Ectodermal cell (in vitro differentiated cells): ENCODE results near the gene NECAB2.

ENCODE experiments used
- H3K27ac ChIP-seq: 2 replicates; pipeline ENCODE4 v1.7.0; 2013; ENCODE audit warnings: mild to moderate bottlenecking, low read depth, low read length; ENCODE audit not compliant: insufficient read depth, poor library complexity, severe bottlenecking
- H3K27me3 ChIP-seq: 2 replicates; pipeline ENCODE4 v1.7.0; 2013; ENCODE audit warnings: mild to moderate bottlenecking, low read length; ENCODE audit not compliant: insufficient read depth, control insufficient read depth, poor library complexity, severe bottlenecking
- H3K36me3 ChIP-seq: one replicate; pipeline ENCODE4 v1.7.0; 2013; ENCODE audit warnings: low read length; ENCODE audit not compliant: control insufficient read depth, insufficient read depth
- H3K4me1 ChIP-seq: one replicate; pipeline ENCODE4 v1.7.0; 2013; ENCODE audit warnings: low read length; ENCODE audit not compliant: control insufficient read depth, insufficient read depth
- H3K4me3 ChIP-seq: 2 replicates; pipeline ENCODE4 v1.7.0; 2013; ENCODE audit warnings: low read depth, low read length, control low read depth; ENCODE audit not compliant: insufficient read depth
- H3K9me3 ChIP-seq: 2 replicates; pipeline ENCODE4 v1.7.0; 2013; ENCODE audit warnings: mild to moderate bottlenecking, low read length, moderate library complexity; ENCODE audit not compliant: control insufficient read depth
- WGBS, 2 experiments: methylation state at CpG; one replicate each; pipeline ENCODE4 v1.1.7; 2013; ENCODE audit warnings: missing lambda C conversion rate in 2 of 2; 5-methylcytosine and 5-hydroxymethylcytosine counted together

Gene NECAB2

DNA sequence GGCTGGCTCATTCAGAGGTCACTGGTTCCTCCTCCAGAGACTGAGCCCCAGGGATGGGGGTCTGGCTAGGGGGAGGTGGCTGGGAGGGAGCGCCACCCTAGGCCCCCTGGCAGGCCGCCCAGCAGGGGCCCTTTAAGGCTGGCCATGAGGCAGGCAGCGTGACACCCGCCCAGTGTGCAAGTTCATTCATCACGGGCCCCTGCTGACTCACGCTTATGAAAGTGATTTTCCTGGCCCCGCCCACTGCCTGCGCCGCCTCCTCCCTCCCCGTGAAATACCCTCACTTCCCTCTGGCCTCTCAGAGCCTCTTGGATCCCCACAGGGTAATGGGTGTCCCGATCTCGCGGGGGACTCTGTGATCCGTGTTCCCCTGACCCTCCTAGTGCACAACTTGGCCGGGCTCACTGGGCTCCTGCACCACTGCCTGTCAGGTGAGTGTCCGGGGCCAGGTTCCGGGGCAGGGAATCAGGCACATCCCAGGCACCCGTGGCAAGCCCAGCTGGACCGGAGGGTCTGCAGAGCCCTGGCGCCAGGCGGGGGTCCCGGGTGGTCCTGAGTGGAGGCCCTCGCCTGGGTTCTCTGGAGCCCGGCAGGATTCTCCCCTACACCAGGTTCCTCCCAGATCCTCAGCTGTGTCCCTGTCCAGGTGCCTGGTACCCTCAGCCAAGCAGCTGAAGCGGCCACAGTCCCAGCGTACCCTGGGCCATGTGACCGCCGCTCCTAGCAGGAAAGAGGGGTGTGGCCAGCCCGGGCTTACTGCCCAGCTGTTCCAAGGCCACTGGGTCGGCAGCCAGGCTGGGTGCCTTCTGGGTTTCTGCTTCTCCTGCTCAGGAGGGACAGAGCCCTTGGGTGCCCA lies 14.9 kb upstream of the NECAB2 start, which contains the start of gene OSGIN1:
Gene OSGIN1 (plus strand): TSS at position 301 of the 856 bp plus-strand sequence. CDS start 4,432 bp downstream, outside the sequence.
- Histone ChIP-seq H3K36me3 (no peaks in the 10 kb centered on the region), H3K4me3 (peak within 1 kb of the TSS; percentile 33), H3K27ac (no peak within 1 kb of the TSS), H3K9me3 (no peaks in the 10 kb centered on the region), H3K27me3 (peaks cover 30% of the 10 kb centered on the region), H3K4me1 (peaks cover 10% of the 10 kb centered on the region)
- 11% methylated on average over 30 of the region's 30 CpGs for WGBS, 2 experiments

DNA sequence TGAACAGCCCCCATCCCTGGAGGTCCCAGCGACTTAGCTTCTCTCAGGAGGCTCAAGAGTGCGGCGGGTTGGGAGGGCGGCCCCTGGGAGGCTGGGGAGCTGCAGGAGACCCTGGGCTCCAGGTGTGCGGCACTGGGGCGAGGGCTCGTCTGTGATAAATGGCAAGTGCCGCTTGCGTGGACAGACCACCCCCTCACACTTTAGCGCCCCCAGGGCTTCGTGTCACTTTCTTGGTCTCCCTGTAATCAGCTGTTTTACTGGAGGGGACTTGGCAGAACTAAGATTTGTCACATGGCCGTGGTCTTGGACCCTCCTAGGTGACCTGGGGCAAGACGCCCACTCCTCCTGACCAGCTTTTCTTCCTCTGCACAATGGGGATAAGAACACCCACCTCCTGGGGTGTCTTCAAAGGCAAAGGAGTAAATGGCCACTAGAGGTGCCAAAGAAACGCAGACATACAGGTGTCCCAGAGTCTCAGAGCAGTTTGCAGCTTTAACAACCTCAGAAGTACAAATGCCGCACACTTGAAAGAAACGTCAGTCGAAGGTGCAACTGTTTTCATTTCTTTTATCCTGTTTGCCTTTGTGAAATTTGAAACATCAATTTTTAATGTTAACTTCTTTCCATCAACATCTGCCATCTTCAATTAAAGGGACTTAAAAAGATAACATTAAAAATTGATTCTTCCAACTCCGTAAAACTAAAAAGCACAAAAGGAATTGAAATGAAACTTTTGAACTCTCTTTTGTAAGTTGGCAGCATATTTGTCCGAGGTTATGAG lies 14.1 kb upstream of the NECAB2 start:
- Histone ChIP-seq H3K36me3 (no peaks in the 10 kb centered on the region), H3K9me3 (no peaks in the 10 kb centered on the region), H3K27me3 (peaks cover 30% of the 10 kb centered on the region), H3K4me3 (peak overlapping the region; percentile 33), H3K27ac (no peak overlapping the region), H3K4me1 (peaks cover 10% of the 10 kb centered on the region)
- WGBS, 2 experiments: 30 to 34% methylated on average over 18 to 19 of the region's 19 CpGs

DNA sequence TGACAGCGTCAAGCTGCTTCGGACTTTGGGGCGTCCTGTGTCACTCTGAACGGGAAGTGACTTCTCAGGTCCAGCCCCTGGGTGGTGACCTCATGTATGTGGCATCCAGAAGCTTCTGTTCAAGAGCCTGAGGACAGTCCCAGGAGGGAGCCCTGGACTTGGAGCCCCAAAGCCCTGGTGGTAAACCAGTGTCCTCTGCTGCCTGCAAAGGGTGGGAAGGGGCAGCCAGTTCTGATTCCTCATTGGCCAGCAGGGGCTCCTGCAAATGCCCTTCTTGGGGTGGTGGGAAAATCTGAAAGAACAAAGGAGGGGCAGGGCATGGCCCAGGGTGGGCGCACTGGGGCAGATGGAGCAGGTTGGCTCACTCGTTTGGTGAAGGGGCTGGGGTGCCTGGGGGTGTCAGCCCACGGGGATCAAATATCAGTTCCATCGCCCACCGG lies 13.4 kb upstream of the NECAB2 start:
- Histone ChIP-seq H3K9me3 (no peaks in the 10 kb centered on the region), H3K4me1 (peaks cover 10% of the 10 kb centered on the region), H3K4me3 (no peak overlapping the region), H3K36me3 (no peaks in the 10 kb centered on the region), H3K27me3 (peaks cover 30% of the 10 kb centered on the region), H3K27ac (no peak overlapping the region)
- 67 to 73% methylated on average over 9 of the region's 9 CpGs for WGBS, 2 experiments

- no peak overlapping the region for H3K4me3 ChIP-seq
- 84 to 85% methylated on average over 23 of the region's 23 CpGs for WGBS, 2 experiments
- H3K4me1 ChIP-seq: peaks cover 10% of the 10 kb centered on the region
Observed at GRCh38 chr16:83955218-83956130, 12.6 kb upstream of the NECAB2 start.

DNA sequence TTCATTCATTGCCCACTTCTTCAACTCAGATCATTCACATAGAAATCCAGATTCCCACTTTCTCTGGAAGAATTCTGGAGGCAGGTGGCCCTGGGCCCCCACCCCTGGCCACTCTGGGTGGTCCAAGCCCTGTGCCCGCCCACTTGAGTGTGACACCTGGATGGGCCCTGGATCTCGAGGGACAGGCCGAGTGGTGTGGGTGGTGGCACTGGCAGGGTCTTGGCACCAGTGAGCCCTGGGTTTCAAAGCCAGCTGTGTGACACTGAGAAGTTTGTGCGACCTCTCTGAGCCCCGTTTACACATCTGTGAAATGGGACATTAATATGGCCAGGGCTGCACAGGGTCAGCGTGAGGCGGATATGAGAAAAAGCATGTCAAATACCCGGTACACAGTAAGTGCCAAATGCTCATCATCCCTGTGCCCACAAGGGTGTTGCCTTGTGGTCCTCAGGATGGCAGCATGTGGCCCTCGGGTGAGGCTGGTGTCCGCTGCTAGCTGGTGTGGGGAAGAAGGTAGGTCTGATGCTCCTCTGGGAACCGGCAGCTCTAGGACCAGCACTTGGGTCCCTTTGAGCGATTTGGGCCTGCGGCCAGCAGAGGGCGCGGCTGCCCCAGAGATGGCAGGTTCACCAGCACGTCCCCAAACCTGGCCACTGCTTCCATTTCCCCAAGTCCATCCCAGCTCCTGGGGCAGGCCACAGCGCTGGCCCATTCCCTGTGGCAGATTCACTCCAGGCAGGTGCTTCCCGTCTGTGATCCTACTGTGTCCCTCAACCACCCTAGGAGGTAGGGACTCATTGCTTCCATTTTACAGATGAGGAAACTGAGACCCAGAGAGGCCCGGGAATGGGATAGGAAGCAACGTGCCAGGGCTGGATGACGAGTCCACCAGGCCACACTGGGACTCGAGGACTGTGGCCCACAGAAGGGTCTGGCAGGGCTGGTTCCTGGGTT lies 11.4 kb upstream of the NECAB2 start:
- peaks cover 30% of the 10 kb centered on the region for H3K27me3 ChIP-seq
- peaks cover 10% of the 10 kb centered on the region for H3K4me1 ChIP-seq
- no peak overlapping the region for H3K4me3 ChIP-seq
- H3K27ac ChIP-seq: no peak overlapping the region
- WGBS, 2 experiments: 54% methylated on average over 22 of the region's 22 CpGs
- H3K36me3 ChIP-seq: no peaks in the 10 kb centered on the region
- H3K9me3 ChIP-seq: no peaks in the 10 kb centered on the region

More at GRCh38 chr16:83955218-83956130, 12.6 kb upstream of the NECAB2 start:
- Histone ChIP-seq H3K9me3 (no peaks in the 10 kb centered on the region), H3K27me3 (peaks cover 30% of the 10 kb centered on the region), H3K36me3 (no peaks in the 10 kb centered on the region), H3K27ac (no peak overlapping the region)

DNA sequence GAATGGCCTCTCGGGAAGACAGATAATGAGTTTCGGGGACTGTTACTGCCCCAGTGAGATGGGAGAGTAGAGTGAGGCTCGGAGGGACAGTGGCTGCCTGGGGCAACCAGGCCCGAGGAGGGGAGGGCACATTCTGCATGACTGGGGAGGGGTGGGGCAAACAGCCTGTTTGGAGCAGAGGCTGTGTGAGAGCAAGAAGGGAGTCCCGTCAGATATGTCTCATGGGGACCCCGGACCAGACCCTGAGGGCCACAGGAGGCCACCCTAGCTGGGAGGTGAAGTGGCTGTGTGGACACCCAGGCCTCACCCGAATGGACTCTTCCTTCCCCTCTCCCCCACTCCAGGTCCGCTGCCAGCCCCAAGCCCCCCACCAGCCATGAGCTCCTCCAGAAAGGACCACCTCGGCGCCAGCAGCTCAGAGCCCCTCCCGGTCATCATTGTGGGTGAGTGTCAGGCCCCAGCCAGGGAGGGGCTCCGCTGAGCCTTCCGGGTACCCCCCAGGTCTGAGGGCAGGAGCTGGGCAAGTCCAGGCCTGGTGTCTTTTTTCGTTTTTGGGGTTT lies 10.7 kb upstream of the NECAB2 start:
- peaks cover 10% of the 10 kb centered on the region for H3K4me1 ChIP-seq
- WGBS, 2 experiments: 92 to 93% methylated on average over 13 of the region's 14 CpGs
- H3K27me3 ChIP-seq: peaks cover 29% of the 10 kb centered on the region
- no peak overlapping the region for H3K4me3 ChIP-seq
- no peaks in the 10 kb centered on the region for H3K36me3 ChIP-seq
- H3K27ac ChIP-seq: no peak overlapping the region
- H3K9me3 ChIP-seq: no peaks in the 10 kb centered on the region

DNA sequence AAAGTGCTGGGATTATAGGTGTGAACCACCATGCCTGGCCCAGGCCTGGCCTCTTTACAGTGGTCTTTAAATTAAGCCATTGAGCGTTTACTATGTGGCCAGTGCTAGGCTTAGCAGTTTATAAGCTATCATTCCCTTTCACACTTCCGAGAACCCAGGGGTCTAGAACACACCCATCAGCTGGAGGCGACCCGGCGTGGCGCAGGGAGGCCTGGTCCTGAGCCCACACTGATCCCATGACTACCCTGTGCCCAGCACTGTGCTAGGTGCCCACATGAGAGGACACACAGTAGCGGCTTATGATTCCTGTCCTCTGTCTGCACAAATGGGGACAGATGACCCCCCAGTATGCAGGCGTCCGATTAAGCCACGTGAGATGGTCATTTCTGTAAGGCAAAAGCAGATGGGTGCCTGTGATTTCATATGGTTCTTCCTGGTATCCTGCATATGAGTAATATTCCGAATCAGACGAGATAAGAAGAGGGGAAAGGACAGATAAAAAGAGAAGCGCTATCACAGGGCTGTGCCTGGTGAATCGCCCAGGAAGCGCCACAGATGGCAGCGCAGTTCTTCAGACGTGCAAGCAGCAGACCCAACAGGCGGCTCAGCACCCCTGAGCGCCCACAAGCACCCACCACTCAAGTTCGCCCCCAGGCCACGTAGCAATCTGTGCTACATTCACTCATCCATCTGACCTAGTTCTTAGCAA lies 9.8 kb upstream of the NECAB2 start:
- WGBS, 2 experiments: 88 to 89% methylated on average over 21 of the region's 21 CpGs
- H3K27me3 ChIP-seq: peaks cover 20% of the 10 kb centered on the region
- no peak overlapping the region for H3K4me3 ChIP-seq
- H3K9me3 ChIP-seq: no peaks in the 10 kb centered on the region
- peaks cover 9% of the 10 kb centered on the region for H3K4me1 ChIP-seq
- H3K36me3 ChIP-seq: no peaks in the 10 kb centered on the region
- no peak overlapping the region for H3K27ac ChIP-seq

DNA sequence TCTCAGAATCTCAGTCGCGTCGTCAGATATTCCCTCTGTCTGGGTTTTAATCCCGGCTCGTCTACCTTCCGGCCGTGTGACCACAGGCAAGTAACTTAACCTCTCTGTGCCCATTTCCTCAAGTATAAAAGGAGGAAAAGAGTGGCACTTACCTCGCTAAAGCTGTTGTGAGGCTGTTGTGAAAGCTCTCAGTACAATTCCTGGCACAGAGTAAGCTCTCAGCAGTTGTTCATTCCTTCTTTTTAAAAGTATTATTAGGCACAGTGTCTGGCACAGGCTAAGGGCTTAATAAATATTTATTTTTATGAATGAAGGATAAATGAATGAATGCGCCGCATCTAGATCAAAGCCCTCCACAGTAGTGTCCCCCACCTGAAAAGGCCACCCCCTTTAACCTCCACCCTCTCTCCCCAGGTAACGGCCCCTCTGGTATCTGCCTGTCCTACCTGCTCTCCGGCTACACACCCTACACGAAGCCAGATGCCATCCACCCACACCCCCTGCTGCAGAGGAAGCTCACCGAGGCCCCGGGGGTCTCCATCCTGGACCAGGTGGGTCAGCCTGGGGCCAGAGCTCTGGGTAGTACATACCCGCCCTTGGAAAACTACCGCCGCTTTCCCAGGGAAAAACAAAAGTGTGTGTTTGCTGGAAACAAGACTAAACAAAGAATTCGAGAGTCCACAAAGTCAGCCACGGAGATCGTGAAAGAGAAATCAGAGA lies 9.0 kb upstream of the NECAB2 start:
- peaks cover 2% of the 10 kb centered on the region for H3K4me1 ChIP-seq
- H3K36me3 ChIP-seq: no peaks in the 10 kb centered on the region
- no peaks in the 10 kb centered on the region for H3K9me3 ChIP-seq
- H3K27ac ChIP-seq: no peak overlapping the region
- peaks cover 13% of the 10 kb centered on the region for H3K27me3 ChIP-seq
- WGBS, 2 experiments: 85 to 88% methylated on average over 21 of the region's 21 CpGs
- no peak overlapping the region for H3K4me3 ChIP-seq
